CD4-positive, alpha-beta T cell treated with Interleukin-17A for 1 hour (primary cell): ENCODE results near the gene POLDIP3.
"Not testable (repeated sequence)": the region's sequence is repeated elsewhere in the genome, so short reads cannot be mapped to it uniquely, and the experiment has no call there.

ENCODE experiments used
- DNase-seq: peaks from one replicate; pipeline ENCODE4 v3.0.0-alpha.2; 2020

Gene POLDIP3

GRCh38 chr22:42619261-42620063, 4.8 kb upstream of the POLDIP3 start:
- no peak for DNase-seq

GRCh38 chr22:42617155-42617983, 2.7 kb upstream of the POLDIP3 start:
- no peak for DNase-seq

GRCh38 chr22:42615860-42616175, 1.1 kb upstream of the POLDIP3 start:
- DNase-seq, result not testable (repeated sequence)

GRCh38 chr22:42615092-42615859, 593 bp upstream of the POLDIP3 start:
- peak; percentile 94 for DNase-seq

- DNase-seq, result no peak
Measured at GRCh38 chr22:42613872-42614301, 796 bp downstream of the POLDIP3 start.

- no peak for DNase-seq
Measured at GRCh38 chr22:42612336-42612735, 2.3 kb downstream of the POLDIP3 start.

- no peak for DNase-seq
Measured at GRCh38 chr22:42611051-42611450, 3.6 kb downstream of the POLDIP3 start.

- no peak for DNase-seq
Measured at GRCh38 chr22:42610186-42610585, 4.5 kb downstream of the POLDIP3 start.

GRCh38 chr22:42608823-42609361, 5.8 kb downstream of the POLDIP3 start:
- DNase-seq, result no peak

GRCh38 chr22:42608136-42608822, 6.4 kb downstream of the POLDIP3 start:
- DNase-seq, result no peak

GRCh38 chr22:42607641-42608040, 7.0 kb downstream of the POLDIP3 start:
- not testable (repeated sequence) for DNase-seq

- no peak for DNase-seq
Measured at GRCh38 chr22:42604403-42604802, 10.3 kb downstream of the POLDIP3 start.

GRCh38 chr22:42603427-42603826, 11.3 kb downstream of the POLDIP3 start:
- DNase-seq, result no peak

- no peak for DNase-seq
Measured at GRCh38 chr22:42602470-42602869, 12.2 kb downstream of the POLDIP3 start.

- DNase-seq, result no peak
Measured at GRCh38 chr22:42601879-42602465, 12.7 kb downstream of the POLDIP3 start.

GRCh38 chr22:42596863-42597530, 17.7 kb downstream of the POLDIP3 start:
- DNase-seq, result no peak

- no peak for DNase-seq
Measured at GRCh38 chr22:42596336-42596735, 18.3 kb downstream of the POLDIP3 start.

- no peak for DNase-seq
Measured at GRCh38 chr22:42595434-42595833, 19.2 kb downstream of the POLDIP3 start.

- DNase-seq, result no peak
Measured at GRCh38 chr22:42591987-42592386, 22.7 kb downstream of the POLDIP3 start.

GRCh38 chr22:42587588-42588175, 27.0 kb downstream of the POLDIP3 start:
- DNase-seq, result no peak

GRCh38 chr22:42586381-42586780, 28.3 kb downstream of the POLDIP3 start:
- DNase-seq, result no peak
